Stomach (tissue), 4 donors: ENCODE results near the gene DHTKD1.

ENCODE experiments used
- POLR2A ChIP-seq, 4 donors: fragments of 450-650 bp; IDR thresholded peaks; one replicate each; pipeline ENCODE4 v1.6.1; 2016; ENCODE audit warnings: antibody characterized with exemption in 4 of 4, control low read depth in 2 of 4, mild to moderate bottlenecking in 1 of 4, moderate library complexity in 1 of 4
- POLR2AphosphoS5 ChIP-seq, 3 donors: sonication (generic); formaldehyde crosslinking; IDR thresholded peaks; one replicate each; pipeline ENCODE4 v1.6.1; 2016; ENCODE audit warnings: antibody characterized with exemption in 3 of 3
- TF ChIP-seq, protein P1 (sequence below), 7 experiments: fragments of 450-650 bp in 4 of 7; fragments of 200-600 bp in 3 of 7; sonication (generic) in 3 of 7; IDR thresholded peaks; one replicate each; pipeline ENCODE4 v1.5.1; 2016 to 2019; ENCODE audit warnings: antibody characterized with exemption in 7 of 7, control low read depth in 2 of 7, mild to moderate bottlenecking in 1 of 7

GRCh38 chr10:12027539-12027938, 41.2 kb upstream of the DHTKD1 start:
- TF ChIP-seq POLR2AphosphoS5 (IDR thresholded peaks at IDR 0.05) (no peak), POLR2A (IDR thresholded peaks at IDR 0.05) (no peak)
- TF ChIP-seq, protein P1, sequence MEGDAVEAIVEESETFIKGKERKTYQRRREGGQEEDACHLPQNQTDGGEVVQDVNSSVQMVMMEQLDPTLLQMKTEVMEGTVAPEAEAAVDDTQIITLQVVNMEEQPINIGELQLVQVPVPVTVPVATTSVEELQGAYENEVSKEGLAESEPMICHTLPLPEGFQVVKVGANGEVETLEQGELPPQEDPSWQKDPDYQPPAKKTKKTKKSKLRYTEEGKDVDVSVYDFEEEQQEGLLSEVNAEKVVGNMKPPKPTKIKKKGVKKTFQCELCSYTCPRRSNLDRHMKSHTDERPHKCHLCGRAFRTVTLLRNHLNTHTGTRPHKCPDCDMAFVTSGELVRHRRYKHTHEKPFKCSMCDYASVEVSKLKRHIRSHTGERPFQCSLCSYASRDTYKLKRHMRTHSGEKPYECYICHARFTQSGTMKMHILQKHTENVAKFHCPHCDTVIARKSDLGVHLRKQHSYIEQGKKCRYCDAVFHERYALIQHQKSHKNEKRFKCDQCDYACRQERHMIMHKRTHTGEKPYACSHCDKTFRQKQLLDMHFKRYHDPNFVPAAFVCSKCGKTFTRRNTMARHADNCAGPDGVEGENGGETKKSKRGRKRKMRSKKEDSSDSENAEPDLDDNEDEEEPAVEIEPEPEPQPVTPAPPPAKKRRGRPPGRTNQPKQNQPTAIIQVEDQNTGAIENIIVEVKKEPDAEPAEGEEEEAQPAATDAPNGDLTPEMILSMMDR (IDR thresholded peaks at IDR 0.05): no peak
